Activated naive CD4-positive, alpha-beta T cell treated with anti-CD3 and anti-CD28 coated beads, Interleukin-2, amount 10 ng/mL, durations not matched to agents 5 hours and 36 hours (primary cell): ENCODE results near the gene TOE1. TPM values are rescaled to one million over a fixed set of nuclear protein-coding genes. Genes with fewer than 3 reads are reported as not detected.

Experiments
- total RNA-seq, 2 experiments: library from RNA; stranded (reverse); gene quantifications; one replicate each; pipeline ENCODE4 v1.2.3, GENCODE V29; 2021

The TOE1 gene
- total RNA-seq = 10 to 100 TPM; 17.5 to 18.4 TPM

GRCh38 chr1:45339789-45340558, at the start of gene TOE1, which contains the start of gene MUTYH:
TSS of gene TOE1 (plus strand) at chr1:45340170. CDS start at chr1:45340253, 83 bp downstream.
TSS of gene MUTYH (minus strand) at chr1:45340440. CDS start at chr1:45334505, 5,935 bp downstream.

DNA sequence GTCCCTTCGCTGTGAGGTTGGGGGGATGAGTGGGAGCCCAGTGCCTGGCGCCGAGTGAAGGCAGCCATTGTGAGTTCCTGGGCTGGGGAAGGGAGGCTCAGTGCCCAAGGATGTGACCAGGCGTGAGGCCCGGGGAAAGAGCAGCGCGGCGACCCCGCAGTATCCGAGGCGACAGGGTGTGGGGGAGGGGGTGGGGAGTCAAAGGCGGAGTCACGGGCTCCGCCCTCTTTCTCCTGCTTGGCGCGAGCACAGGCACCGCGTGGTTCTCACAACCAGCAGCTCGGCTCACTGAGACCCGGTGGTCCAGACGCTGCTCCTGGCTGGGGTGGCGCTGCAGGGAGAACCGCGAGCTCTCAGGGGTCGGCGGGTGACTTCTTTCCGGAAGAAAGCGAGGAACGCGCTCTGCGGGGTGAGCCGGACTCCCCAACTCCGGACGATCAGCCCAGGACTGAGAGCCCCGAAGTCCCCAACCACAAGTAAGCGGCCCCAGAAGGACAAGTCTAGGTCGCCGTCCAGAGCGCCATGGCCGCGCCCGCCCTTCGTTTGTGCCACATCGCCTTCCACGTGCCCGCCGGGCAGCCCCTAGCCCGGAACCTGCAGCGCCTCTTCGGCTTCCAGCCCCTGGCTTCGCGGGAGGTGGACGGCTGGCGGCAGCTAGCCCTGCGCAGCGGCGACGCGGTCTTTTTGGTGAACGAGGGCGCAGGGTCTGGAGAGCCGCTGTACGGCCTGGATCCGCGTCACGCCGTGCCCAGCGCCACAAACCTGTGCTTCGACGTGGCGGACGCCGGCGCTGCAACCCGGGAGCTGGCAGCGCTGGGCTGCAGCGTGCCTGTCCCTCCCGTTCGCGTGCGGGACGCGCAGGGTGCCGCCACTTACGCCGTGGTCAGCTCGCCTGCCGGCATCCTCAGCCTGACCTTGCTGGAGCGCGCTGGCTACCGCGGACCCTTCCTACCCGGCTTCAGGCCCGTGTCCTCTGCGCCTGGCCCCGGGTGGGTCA, 13.0 kb upstream of the TOE1 start, which contains the start of gene HPDL:
Gene HPDL (plus strand): TSS at position 269 of the 997 bp plus-strand sequence. CDS start 254 bp downstream, at position 523.

Other genes starting within 250 kb of the TOE1 start
- under 1 TPM; 0.31 to 0.35 TPM for gene ZSWIM5, start 133.6 kb upstream of the TOE1 start, total RNA-seq
- 1 to 10 TPM; 5.0 to 6.5 TPM for gene HPDL, start 13.3 kb upstream of the TOE1 start, total RNA-seq
- 10 to 100 TPM; 44.6 to 49.2 TPM for gene MUTYH, start 270 bp downstream of the TOE1 start, total RNA-seq
- gene TESK2, start 151.0 kb downstream of the TOE1 start, total RNA-seq = 1 to 10 TPM; 4.0 to 4.4 TPM
- 1 to 10 TPM; 3.6 to 5.8 TPM for gene CCDC163, start 159.9 kb downstream of the TOE1 start, total RNA-seq
- gene MMACHC, start 160.1 kb downstream of the TOE1 start, total RNA-seq = 1 to 10 TPM; 6.7 to 8.2 TPM
- 100 to 1,000 TPM; 213 to 227 TPM for gene PRDX1, start 181.7 kb downstream of the TOE1 start, total RNA-seq
- gene AKR1A1, start 210.7 kb downstream of the TOE1 start, total RNA-seq = 100 to 1,000 TPM; 135 to 143 TPM
- gene NASP, start 243.9 kb downstream of the TOE1 start, total RNA-seq = 100 to 1,000 TPM; 149 to 157 TPM